ENCODE results near the gene IGF1R.

The IGF1R gene

DNA sequence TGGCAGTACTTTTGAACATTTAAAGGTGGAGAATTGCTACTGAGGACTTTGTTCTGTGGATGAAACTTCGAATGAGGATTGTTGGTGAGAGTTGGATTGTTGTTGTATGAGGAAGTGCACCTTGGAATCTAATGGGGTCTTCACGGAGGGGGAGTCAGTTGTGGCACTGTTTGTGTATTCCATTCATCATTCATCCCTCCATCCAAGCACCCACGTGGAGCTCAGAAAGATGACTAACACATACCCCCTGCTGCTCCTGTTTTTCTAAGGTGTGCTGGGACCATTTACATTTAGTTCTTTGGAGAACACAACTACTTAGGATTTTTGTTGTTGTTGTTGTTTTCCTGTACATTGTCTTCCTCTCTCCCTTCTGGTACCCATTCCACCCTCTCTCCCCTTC is 122.6 kb downstream of the IGF1R start:
- Histone ChIP-seq H3K4me1 (ENCODE audit: control insufficient read depth in 2 of 2, insufficient read depth in 2 of 2, low read length in 2 of 2) (peaks cover 2 to 7% of the 10 kb centered on the region in 2 donors), H3K4me3 (ENCODE audit: low read length in 2 of 2) (no peak overlapping the region), H3K9me3 (ENCODE audit: control insufficient read depth in 2 of 2, low read length in 2 of 2) (no peaks in the 10 kb centered on the region), H3K27ac (ENCODE audit: low read depth in 2 of 2, low read length in 2 of 2) (no peak overlapping the region), H3K27me3 (ENCODE audit: control insufficient read depth in 2 of 2, insufficient read depth in 2 of 2, low read length in 2 of 2) (no peaks in the 10 kb centered on the region), H3K36me3 (ENCODE audit: control insufficient read depth in 2 of 2, insufficient read depth in 2 of 2, low read length in 2 of 2) (no peaks in the 10 kb centered on the region), H3K9ac (ENCODE audit: low read depth in 1 of 2, low read length in 2 of 2) (no peak overlapping the region)

DNA sequence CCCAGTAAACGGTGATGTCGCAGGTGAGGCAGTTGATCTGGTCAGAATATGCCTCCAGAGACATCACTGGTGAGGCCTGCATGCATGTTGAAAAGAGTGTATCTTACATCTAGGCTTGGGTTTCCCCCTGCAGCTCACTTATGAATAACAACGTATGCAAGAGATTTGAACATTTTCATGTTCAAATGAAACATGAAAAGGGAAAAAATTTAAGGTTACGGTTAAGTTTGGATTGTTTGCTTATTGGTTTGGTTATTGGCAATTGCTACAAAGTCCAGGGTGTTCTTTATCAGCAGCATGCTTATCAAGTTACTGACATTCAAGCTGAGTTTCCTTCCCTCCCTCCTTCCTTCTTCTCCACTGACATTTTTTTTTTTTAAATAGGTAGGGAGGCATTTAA is 123.2 kb downstream of the IGF1R start:
- peaks cover 2 to 7% of the 10 kb centered on the region in 2 donors for H3K4me1 ChIP-seq (ENCODE audit: control insufficient read depth in 2 of 2, insufficient read depth in 2 of 2, low read length in 2 of 2)

DNA sequence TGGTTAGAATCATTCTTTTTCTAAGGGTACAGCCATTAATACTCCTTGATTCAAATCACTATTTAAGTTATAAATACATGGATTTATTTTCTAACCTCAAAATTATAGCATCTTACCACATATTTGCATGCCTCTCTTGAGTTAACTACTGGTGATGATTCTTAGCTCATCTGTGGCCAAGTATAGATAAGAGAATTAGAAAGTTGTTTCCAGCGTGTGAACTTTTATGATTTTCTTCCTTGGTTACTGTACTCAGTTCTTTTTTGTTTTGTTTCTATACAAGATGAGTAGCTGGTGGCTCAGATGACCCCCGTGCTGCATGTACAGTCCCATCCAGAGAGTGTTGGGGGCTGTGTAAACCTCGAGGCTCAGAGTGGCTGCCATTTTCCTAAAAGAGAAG is 124.6 kb downstream of the IGF1R start:
- H3K4me1 ChIP-seq (ENCODE audit: control insufficient read depth in 2 of 2, insufficient read depth in 2 of 2, low read length in 2 of 2) = peaks cover 2 to 7% of the 10 kb centered on the region in 2 donors

More for the DNA sequence above, 123.2 kb downstream of the IGF1R start:
- Histone ChIP-seq H3K27ac (ENCODE audit: low read depth in 2 of 2, low read length in 2 of 2) (no peak overlapping the region), H3K27me3 (ENCODE audit: control insufficient read depth in 2 of 2, insufficient read depth in 2 of 2, low read length in 2 of 2) (no peaks in the 10 kb centered on the region), H3K9ac (ENCODE audit: low read depth in 1 of 2, low read length in 2 of 2) (no peak overlapping the region), H3K9me3 (ENCODE audit: control insufficient read depth in 2 of 2, low read length in 2 of 2) (no peaks in the 10 kb centered on the region), H3K36me3 (ENCODE audit: control insufficient read depth in 2 of 2, insufficient read depth in 2 of 2, low read length in 2 of 2) (no peaks in the 10 kb centered on the region), H3K4me3 (ENCODE audit: low read length in 2 of 2) (no peak overlapping the region)

DNA sequence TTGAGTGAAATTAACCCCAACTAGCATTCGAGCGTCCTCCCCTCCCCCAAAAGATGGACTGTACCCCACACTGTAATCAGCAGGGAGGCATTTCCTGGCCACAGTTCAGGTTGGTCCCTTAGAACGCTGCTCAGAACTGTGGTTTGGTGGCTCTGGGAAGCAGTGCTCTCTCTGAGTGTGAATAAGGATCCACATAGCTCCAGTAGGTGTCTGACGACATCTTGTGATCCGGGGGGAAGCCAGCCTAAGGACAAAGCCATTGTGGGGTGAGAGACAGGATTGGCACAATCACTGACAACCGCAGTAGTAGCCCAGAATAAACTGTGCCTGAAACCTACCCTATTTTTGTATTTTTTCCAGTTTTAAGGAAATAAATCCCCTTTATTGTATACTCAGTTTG is 125.3 kb downstream of the IGF1R start:
- Histone ChIP-seq H3K9ac (ENCODE audit: low read depth in 1 of 2, low read length in 2 of 2) (no peak overlapping the region), H3K4me1 (ENCODE audit: control insufficient read depth in 2 of 2, insufficient read depth in 2 of 2, low read length in 2 of 2) (peaks cover 2 to 7% of the 10 kb centered on the region in 2 donors), H3K4me3 (ENCODE audit: low read length in 2 of 2) (no peak overlapping the region), H3K36me3 (ENCODE audit: control insufficient read depth in 2 of 2, insufficient read depth in 2 of 2, low read length in 2 of 2) (no peaks in the 10 kb centered on the region), H3K9me3 (ENCODE audit: control insufficient read depth in 2 of 2, low read length in 2 of 2) (no peaks in the 10 kb centered on the region), H3K27me3 (ENCODE audit: control insufficient read depth in 2 of 2, insufficient read depth in 2 of 2, low read length in 2 of 2) (no peaks in the 10 kb centered on the region), H3K27ac (ENCODE audit: low read depth in 2 of 2, low read length in 2 of 2) (no peak overlapping the region)

More for the DNA sequence above, 124.6 kb downstream of the IGF1R start:
- H3K4me3 ChIP-seq (ENCODE audit: low read length in 2 of 2) = no peak overlapping the region
- H3K9me3 ChIP-seq (ENCODE audit: control insufficient read depth in 2 of 2, low read length in 2 of 2) = no peaks in the 10 kb centered on the region
- no peaks in the 10 kb centered on the region for H3K27me3 ChIP-seq (ENCODE audit: control insufficient read depth in 2 of 2, insufficient read depth in 2 of 2, low read length in 2 of 2)
- no peaks in the 10 kb centered on the region for H3K36me3 ChIP-seq (ENCODE audit: control insufficient read depth in 2 of 2, insufficient read depth in 2 of 2, low read length in 2 of 2)
- no peak overlapping the region for H3K9ac ChIP-seq (ENCODE audit: low read depth in 1 of 2, low read length in 2 of 2)
- no peak overlapping the region for H3K27ac ChIP-seq (ENCODE audit: low read depth in 2 of 2, low read length in 2 of 2)

DNA sequence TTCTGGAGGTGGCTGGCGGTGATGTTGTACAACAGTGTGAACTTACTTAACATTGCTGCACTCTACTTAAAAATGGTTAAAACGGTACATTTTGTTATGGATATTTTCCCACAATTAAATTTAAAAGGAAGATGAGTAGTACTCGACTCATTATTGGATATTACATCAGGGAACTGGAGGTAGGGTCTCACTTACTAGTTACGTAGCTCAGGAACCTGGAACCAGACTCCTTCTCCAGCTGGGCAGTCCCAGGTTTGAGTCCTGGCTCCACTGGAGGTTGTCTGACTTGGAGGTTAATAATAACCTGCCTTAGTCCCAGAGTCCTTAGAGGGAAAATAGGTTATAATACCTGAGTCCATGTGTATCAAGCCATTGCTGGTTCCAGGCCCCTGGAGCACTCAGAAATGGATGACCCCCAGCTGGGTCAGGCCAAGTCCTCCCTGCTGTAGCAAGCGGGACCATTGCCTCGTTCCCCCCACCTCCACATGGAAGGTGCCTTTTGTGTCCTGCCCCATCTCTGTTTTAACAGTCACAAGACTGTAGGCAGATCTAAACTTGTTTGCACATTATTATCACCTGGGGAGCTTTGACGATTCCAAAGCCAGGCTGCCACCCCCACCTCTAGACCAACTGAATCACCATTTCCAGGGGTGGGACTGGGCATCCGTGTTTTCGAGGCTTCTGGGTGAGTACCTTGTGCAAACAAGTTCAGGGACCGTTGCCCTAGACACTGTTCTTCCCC is 126.6 kb downstream of the IGF1R start:
- H3K27me3 ChIP-seq (ENCODE audit: control insufficient read depth in 2 of 2, insufficient read depth in 2 of 2, low read length in 2 of 2) = no peaks in the 10 kb centered on the region
- H3K9me3 ChIP-seq (ENCODE audit: control insufficient read depth in 2 of 2, low read length in 2 of 2) = no peaks in the 10 kb centered on the region
- H3K27ac ChIP-seq (ENCODE audit: low read depth in 2 of 2, low read length in 2 of 2) = no peak overlapping the region
- no peaks in the 10 kb centered on the region for H3K36me3 ChIP-seq (ENCODE audit: control insufficient read depth in 2 of 2, insufficient read depth in 2 of 2, low read length in 2 of 2)
- H3K9ac ChIP-seq (ENCODE audit: low read depth in 1 of 2, low read length in 2 of 2) = no peak overlapping the region
- H3K4me3 ChIP-seq (ENCODE audit: low read length in 2 of 2) = no peak overlapping the region
- H3K4me1 ChIP-seq (ENCODE audit: control insufficient read depth in 2 of 2, insufficient read depth in 2 of 2, low read length in 2 of 2) = peaks cover 2 to 7% of the 10 kb centered on the region in 2 donors

DNA sequence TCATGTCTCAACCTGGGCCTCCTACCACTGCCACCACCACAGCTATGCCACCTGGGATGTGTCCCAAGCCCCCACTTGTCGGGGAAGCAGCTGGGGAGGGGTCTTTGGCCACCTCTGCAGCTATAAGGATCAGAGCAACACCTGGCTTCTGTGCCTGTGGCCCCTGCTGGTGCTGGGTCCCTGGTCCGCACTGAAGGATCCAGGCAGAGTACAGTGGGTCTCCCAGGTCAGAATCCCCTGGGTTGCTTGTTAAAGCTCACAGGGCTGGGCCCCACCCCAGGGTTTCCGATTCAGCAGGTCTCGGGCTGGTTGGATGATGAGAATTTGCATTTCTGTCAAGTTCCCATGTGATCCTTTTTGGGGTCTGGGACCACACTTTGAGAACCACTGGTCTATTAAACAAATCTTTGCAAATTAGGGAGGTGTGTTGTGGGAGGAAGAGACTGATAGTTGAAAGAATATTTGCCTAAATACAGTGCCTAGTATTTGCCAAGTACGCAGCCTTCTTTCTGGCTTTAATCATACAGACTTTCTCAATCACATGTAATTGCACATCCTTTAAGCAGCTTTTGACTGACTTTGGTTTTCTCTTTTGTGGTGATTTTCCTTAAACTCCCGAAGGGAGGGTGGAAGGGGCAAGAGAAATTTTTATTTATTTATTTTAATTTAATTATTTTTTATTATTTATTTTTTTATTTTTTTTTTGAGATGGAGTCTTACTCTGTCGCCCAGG is 127.3 kb downstream of the IGF1R start:
- Histone ChIP-seq H3K9me3 (ENCODE audit: control insufficient read depth in 2 of 2, low read length in 2 of 2) (no peaks in the 10 kb centered on the region), H3K36me3 (ENCODE audit: control insufficient read depth in 2 of 2, insufficient read depth in 2 of 2, low read length in 2 of 2) (no peaks in the 10 kb centered on the region), H3K4me1 (ENCODE audit: control insufficient read depth in 2 of 2, insufficient read depth in 2 of 2, low read length in 2 of 2) (peaks cover 2 to 7% of the 10 kb centered on the region in 2 donors), H3K27ac (ENCODE audit: low read depth in 2 of 2, low read length in 2 of 2) (no peak overlapping the region), H3K4me3 (ENCODE audit: low read length in 2 of 2) (no peak overlapping the region), H3K27me3 (ENCODE audit: control insufficient read depth in 2 of 2, insufficient read depth in 2 of 2, low read length in 2 of 2) (no peaks in the 10 kb centered on the region), H3K9ac (ENCODE audit: low read depth in 1 of 2, low read length in 2 of 2) (no peak overlapping the region)

DNA sequence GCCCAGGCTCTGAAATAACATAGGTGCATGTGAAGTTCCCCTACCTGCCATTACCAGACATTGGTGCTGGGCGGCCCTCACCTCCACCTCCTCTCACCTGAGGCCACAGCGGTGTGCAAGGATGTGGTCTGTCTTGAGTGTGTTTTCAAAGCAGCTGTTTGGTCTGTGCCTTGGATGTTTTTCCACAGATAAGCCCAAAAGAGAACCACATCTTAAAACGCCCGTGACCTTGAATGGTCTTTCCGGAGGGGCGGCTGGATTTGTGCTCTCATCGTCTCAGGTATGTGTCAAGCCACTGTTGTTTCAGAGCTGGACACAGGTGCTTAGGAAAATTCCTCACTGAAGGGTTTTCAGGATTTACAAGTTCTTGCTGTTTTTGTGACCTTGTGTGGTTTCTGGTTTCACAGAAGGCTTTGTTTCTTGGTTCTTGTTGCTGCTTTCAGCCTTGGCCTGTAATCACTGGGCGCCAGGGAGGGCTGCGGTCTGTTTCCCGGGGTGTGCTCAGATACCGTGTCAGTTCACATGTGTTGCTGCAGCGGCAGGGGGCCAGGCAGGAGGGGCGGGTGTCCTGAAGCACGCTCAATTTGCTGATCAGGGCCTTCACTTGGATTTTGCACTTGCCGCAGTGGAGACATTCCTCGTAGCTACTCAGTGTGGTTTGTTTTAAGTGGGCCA is 128.4 kb downstream of the IGF1R start:
- Histone ChIP-seq H3K4me1 (ENCODE audit: control insufficient read depth in 2 of 2, insufficient read depth in 2 of 2, low read length in 2 of 2) (peaks cover 0 to 2% of the 10 kb centered on the region in 2 donors), H3K27ac (ENCODE audit: low read depth in 2 of 2, low read length in 2 of 2) (no peak overlapping the region), H3K4me3 (ENCODE audit: low read length in 2 of 2) (no peak overlapping the region), H3K9ac (ENCODE audit: low read depth in 1 of 2, low read length in 2 of 2) (no peak overlapping the region), H3K27me3 (ENCODE audit: control insufficient read depth in 2 of 2, insufficient read depth in 2 of 2, low read length in 2 of 2) (no peaks in the 10 kb centered on the region), H3K36me3 (ENCODE audit: control insufficient read depth in 2 of 2, insufficient read depth in 2 of 2, low read length in 2 of 2) (no peaks in the 10 kb centered on the region), H3K9me3 (ENCODE audit: control insufficient read depth in 2 of 2, low read length in 2 of 2) (no peaks in the 10 kb centered on the region)

DNA sequence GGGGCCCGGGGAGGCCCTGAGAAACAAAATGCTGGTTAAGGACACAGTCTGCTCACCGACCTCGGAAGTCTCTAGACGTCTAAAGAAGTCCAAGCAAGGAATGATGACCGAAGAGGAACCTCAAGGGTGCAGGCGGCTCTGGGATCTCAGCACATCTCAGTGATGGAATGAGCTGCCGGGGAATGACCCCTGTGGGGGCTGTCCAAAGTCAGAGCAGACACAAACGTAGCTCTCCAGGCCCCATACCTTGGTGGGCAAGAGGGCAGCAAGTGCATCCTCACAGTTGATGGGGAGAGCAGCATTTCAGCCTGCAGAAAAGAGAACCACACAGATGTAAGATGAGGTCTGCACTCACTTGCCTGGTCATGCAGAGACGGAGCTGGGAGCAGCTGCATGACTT is 129.1 kb downstream of the IGF1R start:
- Histone ChIP-seq H3K9ac (ENCODE audit: low read depth in 1 of 2, low read length in 2 of 2) (no peak overlapping the region), H3K27ac (ENCODE audit: low read depth in 2 of 2, low read length in 2 of 2) (no peak overlapping the region), H3K4me3 (ENCODE audit: low read length in 2 of 2) (no peak overlapping the region), H3K27me3 (ENCODE audit: control insufficient read depth in 2 of 2, insufficient read depth in 2 of 2, low read length in 2 of 2) (no peaks in the 10 kb centered on the region), H3K36me3 (ENCODE audit: control insufficient read depth in 2 of 2, insufficient read depth in 2 of 2, low read length in 2 of 2) (no peaks in the 10 kb centered on the region), H3K4me1 (ENCODE audit: control insufficient read depth in 2 of 2, insufficient read depth in 2 of 2, low read length in 2 of 2) (peaks cover 0 to 2% of the 10 kb centered on the region in 2 donors), H3K9me3 (ENCODE audit: control insufficient read depth in 2 of 2, low read length in 2 of 2) (no peaks in the 10 kb centered on the region)

DNA sequence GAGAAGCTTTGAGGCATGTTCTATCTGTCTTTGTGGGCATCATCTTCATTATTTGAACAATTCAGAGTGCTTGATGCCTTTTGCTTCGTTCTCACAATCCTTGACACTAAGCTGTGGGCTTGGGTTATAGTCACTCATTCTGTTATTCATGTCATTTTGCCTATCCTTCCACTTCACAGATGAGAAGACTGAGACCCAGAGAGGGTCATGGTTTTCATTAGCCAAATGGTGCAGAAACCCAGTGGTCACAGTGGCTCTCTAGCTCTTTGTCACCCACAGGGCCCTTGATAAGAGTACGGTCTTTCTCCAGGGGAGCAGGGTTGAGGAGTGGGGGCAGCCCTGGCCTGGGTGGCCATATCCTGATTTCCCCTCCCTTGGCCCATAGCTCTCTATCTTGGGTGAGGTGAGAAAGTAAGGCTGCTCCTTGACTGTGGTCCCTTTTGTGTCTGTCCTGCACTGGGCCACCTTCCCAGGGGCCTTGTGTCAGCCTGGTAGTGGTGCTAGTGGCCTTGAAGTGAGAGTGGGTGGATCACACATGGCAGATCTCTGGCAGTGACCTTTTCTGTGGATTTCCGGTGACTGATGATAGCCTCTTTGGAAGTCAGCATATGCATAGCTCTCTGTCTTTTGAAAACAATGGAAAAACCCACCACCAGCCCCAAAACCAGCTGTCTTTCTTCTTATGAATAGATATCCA is 130.1 kb downstream of the IGF1R start:
- Histone ChIP-seq H3K36me3 (ENCODE audit: control insufficient read depth in 2 of 2, insufficient read depth in 2 of 2, low read length in 2 of 2) (no peaks in the 10 kb centered on the region), H3K9ac (ENCODE audit: low read depth in 1 of 2, low read length in 2 of 2) (no peak overlapping the region), H3K27ac (ENCODE audit: low read depth in 2 of 2, low read length in 2 of 2) (no peak overlapping the region), H3K4me1 (ENCODE audit: control insufficient read depth in 2 of 2, insufficient read depth in 2 of 2, low read length in 2 of 2) (peaks cover 2 to 3% of the 10 kb centered on the region in 2 donors), H3K4me3 (ENCODE audit: low read length in 2 of 2) (no peak overlapping the region), H3K9me3 (ENCODE audit: control insufficient read depth in 2 of 2, low read length in 2 of 2) (no peaks in the 10 kb centered on the region), H3K27me3 (ENCODE audit: control insufficient read depth in 2 of 2, insufficient read depth in 2 of 2, low read length in 2 of 2) (no peaks in the 10 kb centered on the region)

Data from mucosa of rectum (tissue), 2 donors.